ENCODE results near the gene GFI1B. TPM values are rescaled to one million over a fixed set of nuclear protein-coding genes. Genes with fewer than 3 reads are reported as not detected.

GFI1B gene
- not detected in 2 replicates for total RNA-seq

GRCh38 chr9:132978451-132979131, at the start of gene GFI1B:
GFI1B (plus strand) TSS chr9:132978694; CDS start chr9:132986679, 7,985 bp downstream.
- H3K4me3 ChIP-seq (ENCODE audit: low read depth, low read length), result no peak within 1 kb of the TSS
- DNase-seq (ENCODE audit: low read depth), result no peak
- no peak for TF ChIP-seq CTCF (conservative IDR thresholded peaks at IDR 0.05; ENCODE audit: low read depth, low read length)

GRCh38 chr9:132931178-132931735, 47.2 kb upstream of the GFI1B start:
- TF ChIP-seq CTCF (conservative IDR thresholded peaks at IDR 0.05; ENCODE audit: low read depth, low read length), result no peak
- DNase-seq (ENCODE audit: low read depth), result no peak
- H3K4me3 ChIP-seq (ENCODE audit: low read depth, low read length), result no peak overlapping the region

GRCh38 chr9:132935026-132935425, 43.5 kb upstream of the GFI1B start:
- no peak for TF ChIP-seq CTCF (conservative IDR thresholded peaks at IDR 0.05; ENCODE audit: low read depth, low read length)
- H3K4me3 ChIP-seq (ENCODE audit: low read depth, low read length), result no peak overlapping the region
- no peak for DNase-seq (ENCODE audit: low read depth)

- H3K4me3 ChIP-seq (ENCODE audit: low read depth, low read length), result no peak overlapping the region
- DNase-seq (ENCODE audit: low read depth), result no peak
- no peak for TF ChIP-seq CTCF (conservative IDR thresholded peaks at IDR 0.05; ENCODE audit: low read depth, low read length)
Measured at GRCh38 chr9:132937463-132937901, 41.0 kb upstream of the GFI1B start.

GRCh38 chr9:132939169-132939568, 39.3 kb upstream of the GFI1B start:
- no peak for DNase-seq (ENCODE audit: low read depth)
- H3K4me3 ChIP-seq (ENCODE audit: low read depth, low read length), result no peak overlapping the region
- no peak for TF ChIP-seq CTCF (conservative IDR thresholded peaks at IDR 0.05; ENCODE audit: low read depth, low read length)

GRCh38 chr9:132942541-132943182, 35.8 kb upstream of the GFI1B start:
- no peak for TF ChIP-seq CTCF (conservative IDR thresholded peaks at IDR 0.05; ENCODE audit: low read depth, low read length)
- no peak for DNase-seq (ENCODE audit: low read depth)
- H3K4me3 ChIP-seq (ENCODE audit: low read depth, low read length), result peak overlapping the region; percentile 19

Measured in epithelial cell of proximal tubule (primary cell).